ENCODE measurements around the gene AKR1C1. TPM values are rescaled to one million over a fixed set of nuclear protein-coding genes. Genes with fewer than 3 reads are reported as not detected.
"Not testable (repeated sequence)": the region's sequence is repeated elsewhere in the genome, so short reads cannot be mapped to it uniquely, and the experiment has no call there.

Gene AKR1C1
- total RNA-seq, 1 experiment from 2014 or later, result 0.31 TPM

- Histone ChIP-seq H3K9me3 (ENCODE audit: control insufficient read depth, insufficient read depth, low read depth, low read length) (no peaks in the 10 kb centered on the region), H3K27me3 (ENCODE audit: control insufficient read depth, insufficient read depth, low read length) (no peaks in the 10 kb centered on the region), H3K4me3 (ENCODE audit: low read depth in 2 of 2, low read length in 2 of 2) (no peak overlapping the region), H3K4me1 (ENCODE audit: control insufficient read depth, insufficient read depth, low read length) (no peaks in the 10 kb centered on the region), H3K36me3 (ENCODE audit: control insufficient read depth, insufficient read depth, low read length) (no peaks in the 10 kb centered on the region), H3K27ac (ENCODE audit: low read length) (no peak overlapping the region)
- intact Hi-C loops (cut with micrococcal nuclease; ENCODE audit: unreplicated experiment), result no loop called here
- in situ Hi-C loops (cut with HindIII; ENCODE audit: low pct_unique_long_range_greater_than_20kb, low sequenced_read_pairs), result no loop called here
- TF ChIP-seq REST (IDR thresholded peaks at IDR 0.05; ENCODE audit: insufficient read depth in 1 of 2, low read depth in 2 of 2, low read length in 1 of 2) (no peak), TCF7L2 (IDR thresholded peaks at IDR 0.05; ENCODE audit: low read depth, low read length) (no peak), SIN3A (IDR thresholded peaks at IDR 0.05; ENCODE audit: borderline replicate concordance, insufficient read depth, low read depth, low read length) (no peak), CTCF (IDR thresholded peaks at IDR 0.05) (no peak), POLR2AphosphoS5 (IDR thresholded peaks at IDR 0.05; ENCODE audit: low read depth, low read length) (no peak)
- no TSS peak for BruUV-seq (replicated peaks)
- DNase-seq (ENCODE audit: low read depth, low spot score) (no peak), ATAC-seq (no peak)
- ChIA-PET CTCF (no interaction called here), POLR2A (no interaction called here)
Measured at GRCh38 chr10:4916086-4916716, 47.0 kb upstream of the AKR1C1 start.

DNA sequence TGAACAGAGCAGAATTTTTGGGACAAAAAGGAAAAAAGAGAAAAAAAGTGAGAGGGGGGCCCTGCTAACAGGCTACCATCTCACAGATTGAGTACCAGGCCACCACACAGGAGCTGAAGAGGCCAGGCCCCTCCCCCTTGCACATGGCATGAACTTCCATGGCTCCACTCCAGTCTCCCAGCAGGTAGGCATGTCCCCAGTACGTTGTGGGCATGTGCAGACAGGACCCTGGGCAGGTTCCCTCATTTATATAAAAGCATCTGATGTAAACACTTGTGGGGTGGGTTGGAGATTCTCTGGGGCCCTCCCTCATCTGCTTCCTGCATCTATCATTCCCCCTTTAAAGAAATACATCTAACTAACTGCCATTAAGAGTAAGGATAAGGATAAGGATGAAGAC, 45.0 kb upstream of the AKR1C1 start:
- no peaks in the 10 kb centered on the region for H3K27me3 ChIP-seq (ENCODE audit: control insufficient read depth, insufficient read depth, low read length)
- DNase-seq (ENCODE audit: low read depth, low spot score) (no peak), ATAC-seq (no peak)
- H3K36me3 ChIP-seq (ENCODE audit: control insufficient read depth, insufficient read depth, low read length), result no peaks in the 10 kb centered on the region
- intact Hi-C loops (cut with micrococcal nuclease; ENCODE audit: unreplicated experiment), result no loop called here
- CTCF ChIA-PET, result no interaction called here
- no peaks in the 10 kb centered on the region for H3K4me1 ChIP-seq (ENCODE audit: control insufficient read depth, insufficient read depth, low read length)
- no peak for TF ChIP-seq CTCF (IDR thresholded peaks at IDR 0.05)
- no peak for TF ChIP-seq SIN3A (IDR thresholded peaks at IDR 0.05; ENCODE audit: borderline replicate concordance, insufficient read depth, low read depth, low read length)
- no peak for TF ChIP-seq TCF7L2 (IDR thresholded peaks at IDR 0.05; ENCODE audit: low read depth, low read length)
- TF ChIP-seq POLR2AphosphoS5 (IDR thresholded peaks at IDR 0.05; ENCODE audit: low read depth, low read length), result no peak
- no peak for TF ChIP-seq REST (IDR thresholded peaks at IDR 0.05; ENCODE audit: insufficient read depth in 1 of 2, low read depth in 2 of 2, low read length in 1 of 2)
- POLR2A ChIA-PET, result no interaction called here
- H3K9me3 ChIP-seq (ENCODE audit: control insufficient read depth, insufficient read depth, low read depth, low read length), result no peaks in the 10 kb centered on the region
- BruUV-seq (replicated peaks), result no TSS peak
- in situ Hi-C loops (cut with HindIII; ENCODE audit: low pct_unique_long_range_greater_than_20kb, low sequenced_read_pairs), result no loop called here
- no peak overlapping the region for H3K27ac ChIP-seq (ENCODE audit: low read length)
- no peak overlapping the region for H3K4me3 ChIP-seq (ENCODE audit: low read depth in 2 of 2, low read length in 2 of 2)

DNA sequence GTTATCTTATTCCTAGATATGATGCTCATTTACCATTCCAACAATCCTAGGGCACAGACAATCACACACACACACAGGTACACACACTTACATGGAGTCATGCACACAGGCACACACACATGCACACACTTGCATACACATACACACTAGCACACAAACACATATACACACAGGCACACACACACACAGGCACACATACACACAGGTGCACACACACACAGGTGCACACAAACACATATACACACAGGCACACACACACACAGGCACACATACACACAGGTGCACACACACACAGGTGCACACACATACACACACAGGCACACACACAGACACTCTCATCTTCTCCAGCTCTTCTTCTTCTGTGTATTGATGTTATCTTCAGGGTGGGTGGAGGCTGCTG, 38.7 kb upstream of the AKR1C1 start:
- H3K4me1 ChIP-seq (ENCODE audit: control insufficient read depth, insufficient read depth, low read length); ATAC-seq; intact Hi-C loops (cut with micrococcal nuclease; ENCODE audit: unreplicated experiment); H3K4me3 ChIP-seq (ENCODE audit: low read depth in 2 of 2, low read length in 2 of 2); H3K9me3 ChIP-seq (ENCODE audit: control insufficient read depth, insufficient read depth, low read depth, low read length); H3K36me3 ChIP-seq (ENCODE audit: control insufficient read depth, insufficient read depth, low read length); POLR2A ChIA-PET; CTCF ChIA-PET; DNase-seq (ENCODE audit: low read depth, low spot score); in situ Hi-C loops (cut with HindIII; ENCODE audit: low pct_unique_long_range_greater_than_20kb, low sequenced_read_pairs); H3K27ac ChIP-seq (ENCODE audit: low read length); BruUV-seq (replicated peaks); H3K27me3 ChIP-seq (ENCODE audit: control insufficient read depth, insufficient read depth, low read length): not testable (repeated sequence)

All from Panc1 (cell line).